CD8-positive, alpha-beta memory T cell (primary cell): ENCODE measurements around the gene GANAB. TPM values are rescaled to one million over a fixed set of nuclear protein-coding genes. Genes with fewer than 3 reads are reported as not detected.
A peak's percentile ranks its signal among the peaks of the same experiment; 100 is the strongest.
"Not testable (repeated sequence)": the region's sequence is repeated elsewhere in the genome, so short reads cannot be mapped to it uniquely, and the experiment has no call there.

Experiments
- CTCF ChIA-PET: fragments of 350-600 bp; sonication (Branson Sonifier 250); formaldehyde crosslinking; loops from one replicate; lab custom pipeline; 2021; ENCODE audit warnings: antibody characterized with exemption; lab: Charles Lee
- POLR2A ChIA-PET: fragments of 350-600 bp; sonication (Branson Sonifier 250); formaldehyde crosslinking; loops from one replicate; lab custom pipeline; 2021; ENCODE audit warnings: antibody characterized with exemption; lab: Charles Lee
- DNase-seq, 5 donors: peaks; one replicate each; pipeline versions ENCODE4 v3.0.0 to v3.0.0-alpha.2; 2020 to 2022; ENCODE audit warnings: mixed read lengths in 1 of 5
- H3K27ac ChIP-seq: one replicate; pipeline ENCODE4 v1.7.0; 2013; ENCODE audit warnings: low read depth, mild to moderate bottlenecking, low read length, moderate library complexity
- H3K27me3 ChIP-seq: 2 replicates; pipeline ENCODE4 v1.7.0; 2013; ENCODE audit warnings: low read length, mild to moderate bottlenecking; ENCODE audit not compliant: insufficient read depth, poor library complexity, severe bottlenecking
- H3K36me3 ChIP-seq: 2 replicates; pipeline ENCODE4 v1.7.0; 2013; ENCODE audit warnings: mild to moderate bottlenecking, low read length, moderate library complexity; ENCODE audit not compliant: insufficient read depth
- H3K4me1 ChIP-seq: 2 replicates; pipeline ENCODE4 v1.7.0; 2013; ENCODE audit warnings: mild to moderate bottlenecking, low read length, moderate library complexity; ENCODE audit not compliant: insufficient read depth
- H3K4me3 ChIP-seq: 2 replicates; pipeline ENCODE4 v1.7.0; 2013; ENCODE audit warnings: mild to moderate bottlenecking, low read length
- H3K9me3 ChIP-seq: 2 replicates; pipeline ENCODE4 v1.7.0; 2013; ENCODE audit warnings: mild to moderate bottlenecking, low read length
- H3K27ac Mint-ChIP-seq, 8 donors: one replicate each; pipeline ENCODE4 v1.8.0; 2020 to 2021; ENCODE audit warnings: mixed read lengths in 8 of 8, mild to moderate bottlenecking in 6 of 8, inconsistent platforms in 3 of 8, moderate library complexity in 3 of 8
- H3K27me3 Mint-ChIP-seq, 2 donors: one replicate each; pipeline ENCODE4 v1.8.0; 2020 to 2021; ENCODE audit warnings: mixed read lengths in 2 of 2, mild to moderate bottlenecking in 1 of 2, moderate library complexity in 1 of 2
- H3K36me3 Mint-ChIP-seq, 3 donors: one replicate each; pipeline ENCODE4 v1.8.0; 2020 to 2021; ENCODE audit warnings: mixed read lengths in 3 of 3, inconsistent platforms in 1 of 3, mild to moderate bottlenecking in 1 of 3
- H3K4me1 Mint-ChIP-seq, 3 donors: one replicate each; pipeline ENCODE4 v1.8.0; 2020 to 2021; ENCODE audit warnings: mixed read lengths in 3 of 3, inconsistent platforms in 1 of 3, mild to moderate bottlenecking in 1 of 3
- H3K4me3 Mint-ChIP-seq, 7 donors: one replicate each; pipeline ENCODE4 v1.8.0; 2020 to 2021; ENCODE audit warnings: mixed read lengths in 7 of 7, mild to moderate bottlenecking in 6 of 7, moderate library complexity in 4 of 7, inconsistent platforms in 2 of 7
- H3K9me3 Mint-ChIP-seq, 5 donors: one replicate each; pipeline ENCODE4 v1.8.0; 2020 to 2022; ENCODE audit warnings: mixed read lengths in 5 of 5, mild to moderate bottlenecking in 3 of 5, moderate library complexity in 2 of 5, inconsistent platforms in 1 of 5
- polyA plus RNA-seq: library from polyadenylated mRNA; unstranded; fragments of 300-500 nt; fragmentation: Illumina TruSeq; gene quantifications from one replicate; pipeline ENCODE4 v1.2.3, GENCODE V29; 2021
- total RNA-seq, 2 experiments: library from RNA; stranded (reverse); gene quantifications; one replicate each; pipeline ENCODE4 v1.2.3, GENCODE V29; 2021

GANAB gene
- total and polyA plus RNA-seq, 3 experiments from 2014 or later: 164 to 219 (median 213) TPM

- Histone ChIP-seq H3K36me3 (peaks cover 11% of the 10 kb centered on the region), H3K4me3 (peak overlapping the region; percentile 83), H3K27me3 (no peaks in the 10 kb centered on the region), H3K4me1 (peaks cover 15% of the 10 kb centered on the region), H3K27ac (peak overlapping the region; percentile 87), H3K9me3 (no peaks in the 10 kb centered on the region)
- Mint-ChIP-seq H3K4me3 (peak overlapping the region; percentile 85 to 95 (median 91)), H3K4me1 (peaks cover 15 to 29% (median 20%) of the 10 kb centered on the region in 3 donors), H3K27ac (peak overlapping the region; percentile 80 to 97 (median 86)), H3K9me3 (peaks cover 0 to 3% (median 0%) of the 10 kb centered on the region in 5 donors), H3K27me3 (peaks cover 0 to 7% of the 10 kb centered on the region in 2 donors), H3K36me3 (peaks cover 0 to 33% (median 3%) of the 10 kb centered on the region in 3 donors)
- ChIA-PET POLR2A (interaction anchor here (0.6 to 1.4 kb wide), 12 partner anchors 13 to 213 kb away, joined by 3 to 52 read pairs (median 4); partner anchors contain the start of genes B3GAT3, C11orf98, CSKMT and LBHD1), CTCF (interaction anchor here (1.0 to 3.6 kb wide), 6 partner anchors 12 to 227 kb away, joined by 3 to 27 read pairs (median 4); partner anchors contain the start of genes C11orf98, CSKMT and TUT1)
- DNase-seq: peak in 1 of 5 donors; percentile 65
These were observed 6.0 kb upstream of the GANAB start for GRCh38 chr11:62652161-62653006.

DNA sequence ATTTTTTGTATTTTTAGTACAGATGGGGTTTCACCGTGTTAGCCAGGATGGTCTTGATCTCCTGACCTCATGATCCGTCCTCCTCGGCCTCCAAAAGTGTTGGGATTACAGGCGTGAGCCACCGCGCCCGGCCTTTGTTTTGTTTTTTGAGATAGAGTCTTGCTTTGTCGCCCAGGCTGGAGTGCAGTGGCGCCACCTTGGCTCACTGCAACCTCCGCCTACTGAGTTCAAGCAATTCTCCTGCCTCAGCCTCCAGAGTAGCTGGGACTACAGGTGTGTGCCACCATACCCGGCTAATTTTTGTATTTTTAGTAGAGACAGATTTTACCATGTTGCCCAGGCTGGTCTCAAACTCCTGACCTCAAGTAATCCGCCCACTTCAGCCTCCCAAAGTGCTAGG lies 3.9 kb upstream of the GANAB start:
- not testable (repeated sequence) for H3K27me3 ChIP-seq, DNase-seq, H3K9me3 ChIP-seq, H3K27ac ChIP-seq, H3K27me3 Mint-ChIP-seq, H3K9me3 Mint-ChIP-seq, H3K4me3 ChIP-seq
- Mint-ChIP-seq H3K27ac (peak overlapping the region in 3 of 8 donors; percentile 50 to 83 (median 60)), H3K4me1 (peaks cover 25 to 43% (median 33%) of the 10 kb centered on the region in 3 donors), H3K36me3 (peaks cover 0 to 43% (median 3%) of the 10 kb centered on the region in 3 donors), H3K4me3 (peak overlapping the region in 2 of 7 donors; percentile 60 to 63)
- CTCF ChIA-PET: interaction anchor here (1.1 to 2.3 kb wide), 3 partner anchors 15 to 59 kb away, joined by 3 to 9 read pairs (median 3); partner anchors contain the start of genes C11orf98 and CSKMT
- H3K36me3 ChIP-seq: peaks cover 11% of the 10 kb centered on the region
- POLR2A ChIA-PET: interaction anchor here (1.0 to 1.7 kb wide), 2 partner anchors 14 to 59 kb away, joined by 5 to 7 read pairs; partner anchors contain the start of genes C11orf98, CSKMT and TUT1
- peaks cover 28% of the 10 kb centered on the region for H3K4me1 ChIP-seq

DNA sequence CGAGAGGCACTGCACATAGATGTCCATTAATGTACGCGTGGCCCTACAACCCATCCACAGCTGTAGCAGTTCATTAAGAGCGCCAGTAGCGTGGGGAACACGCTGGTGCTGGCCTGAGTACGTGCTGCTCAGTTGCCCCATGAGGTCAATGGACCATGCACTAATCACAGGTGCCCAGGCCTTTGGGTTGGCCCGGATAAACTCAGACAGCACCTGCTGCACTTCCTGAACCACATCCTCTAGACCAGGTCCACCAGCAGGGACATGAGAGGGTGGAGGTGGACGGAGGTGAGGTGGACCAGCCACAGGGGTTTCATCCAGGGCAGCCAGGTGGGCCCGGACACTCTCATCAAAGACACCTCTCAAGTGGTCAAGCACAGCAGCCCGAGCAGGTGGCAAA lies 3.1 kb upstream of the GANAB start:
- peak overlapping the region in 1 of 7 donors; percentile 60 for H3K4me3 Mint-ChIP-seq

GRCh38 chr11:62648967-62649364 lies 2.6 kb upstream of the GANAB start:
- Mint-ChIP-seq H3K36me3 (peaks cover 0 to 51% (median 3%) of the 10 kb centered on the region in 3 donors), H3K4me1 (peaks cover 31 to 51% (median 45%) of the 10 kb centered on the region in 3 donors)

More for the DNA sequence above, 3.1 kb upstream of the GANAB start:
- POLR2A ChIA-PET: interaction anchor here (1.0 to 2.1 kb wide), 3 partner anchors 15 to 22 kb away, joined by 3 to 10 read pairs (median 7); partner anchors contain the start of genes C11orf98, CSKMT and LBHD1
- no peak for DNase-seq
- no peaks in the 10 kb centered on the region for H3K9me3 ChIP-seq
- Mint-ChIP-seq H3K4me1 (peaks cover 29 to 50% (median 40%) of the 10 kb centered on the region in 3 donors), H3K9me3 (peaks cover 0 to 3% (median 0%) of the 10 kb centered on the region in 5 donors), H3K27me3 (peaks cover 0 to 7% of the 10 kb centered on the region in 2 donors), H3K27ac (peak overlapping the region in 3 of 8 donors; percentile 54 to 83 (median 58)), H3K36me3 (peaks cover 0 to 46% (median 3%) of the 10 kb centered on the region in 3 donors)
- H3K4me3 ChIP-seq: no peak overlapping the region
- H3K36me3 ChIP-seq: peaks cover 11% of the 10 kb centered on the region
- H3K27ac ChIP-seq: no peak overlapping the region
- CTCF ChIA-PET: interaction anchor here (1.1 to 2.3 kb wide), 6 partner anchors 13 to 225 kb away, joined by 3 to 11 read pairs (median 3); partner anchors contain the start of genes C11orf98, CSKMT and TUT1
- H3K4me1 ChIP-seq: peaks cover 33% of the 10 kb centered on the region
- H3K27me3 ChIP-seq: no peaks in the 10 kb centered on the region

DNA sequence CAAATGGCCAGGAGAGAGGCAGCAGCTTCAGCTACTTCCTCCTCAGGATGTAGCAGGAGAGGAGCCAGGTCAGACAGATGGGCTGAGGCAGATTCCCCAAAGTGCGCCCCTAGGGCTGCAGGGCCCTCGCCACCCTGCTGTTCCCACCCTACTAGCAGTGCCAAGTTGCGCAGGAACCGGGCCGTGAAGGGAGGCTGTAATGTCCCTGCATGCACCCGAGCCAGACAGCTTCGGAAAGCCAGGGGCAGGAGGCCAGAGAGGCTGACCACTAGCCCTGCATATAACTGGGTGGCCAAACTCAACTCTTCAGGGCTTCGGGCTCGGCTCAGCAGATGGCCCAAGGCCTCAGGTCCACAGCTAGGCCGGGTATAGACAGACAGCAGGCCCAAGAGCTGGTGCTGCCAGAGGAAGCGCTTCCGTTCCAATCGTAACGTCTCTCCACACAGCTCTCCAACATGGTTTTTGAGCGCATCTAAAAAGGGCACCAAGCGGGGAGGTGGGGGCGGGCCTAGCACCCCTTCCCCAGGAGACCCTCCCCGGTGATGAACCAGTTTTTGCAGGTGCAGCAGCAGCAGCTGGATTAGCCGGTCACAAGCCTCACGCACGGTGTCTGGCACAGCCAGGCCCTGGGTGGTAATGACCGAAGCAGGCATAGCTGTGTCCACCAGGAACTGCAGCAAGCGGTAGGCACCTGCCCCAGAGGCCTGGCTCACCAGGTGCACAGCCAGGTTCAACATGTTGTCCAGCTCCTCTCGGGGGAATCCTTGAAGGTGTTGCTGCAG lies 2.0 kb upstream of the GANAB start:
- no peak for DNase-seq
- peaks cover 11% of the 10 kb centered on the region for H3K36me3 ChIP-seq
- POLR2A ChIA-PET: interaction anchor here (1.0 to 2.1 kb wide), 2 partner anchors 17 to 24 kb away, joined by 3 to 10 read pairs; partner anchors contain the start of genes C11orf98, CSKMT and LBHD1
- Mint-ChIP-seq H3K4me1 (peaks cover 28 to 48% (median 41%) of the 10 kb centered on the region in 3 donors), H3K27me3 (peaks cover 0 to 1% of the 10 kb centered on the region in 2 donors), H3K4me3 (no peak overlapping the region), H3K9me3 (no peaks in the 10 kb centered on the region), H3K27ac (peak overlapping the region in 1 of 8 donors; percentile 83), H3K36me3 (peaks cover 0 to 49% (median 3%) of the 10 kb centered on the region in 3 donors)
- no peak overlapping the region for H3K4me3 ChIP-seq
- no peak overlapping the region for H3K27ac ChIP-seq
- CTCF ChIA-PET: interaction anchor here (0.6 to 2.3 kb wide), 6 partner anchors 16 to 287 kb away, joined by 3 to 11 read pairs (median 5); partner anchors contain the start of genes C11orf98, CSKMT, MTA2 and TUT1
- H3K9me3 ChIP-seq: no peaks in the 10 kb centered on the region
- H3K4me1 ChIP-seq: peaks cover 33% of the 10 kb centered on the region
- no peaks in the 10 kb centered on the region for H3K27me3 ChIP-seq

More at GRCh38 chr11:62648967-62649364, 2.6 kb upstream of the GANAB start:
- Mint-ChIP-seq H3K27ac (peak overlapping the region in 3 of 8 donors; percentile 29 to 83 (median 43)), H3K4me3 (peak overlapping the region in 1 of 7 donors; percentile 60), H3K27me3 (peaks cover 0 to 4% of the 10 kb centered on the region in 2 donors), H3K9me3 (peaks cover 0 to 3% (median 0%) of the 10 kb centered on the region in 5 donors)
- no peaks in the 10 kb centered on the region for H3K27me3 ChIP-seq
- no peak overlapping the region for H3K4me3 ChIP-seq
- no peaks in the 10 kb centered on the region for H3K9me3 ChIP-seq
- no peak overlapping the region for H3K27ac ChIP-seq
- no peak for DNase-seq
- ChIA-PET POLR2A (interaction anchor here (1.0 to 2.1 kb wide), 2 partner anchors 16 to 23 kb away, joined by 3 to 10 read pairs; partner anchors contain the start of genes C11orf98, CSKMT and LBHD1), CTCF (interaction anchor here (1.1 to 2.3 kb wide), 6 partner anchors 14 to 224 kb away, joined by 3 to 11 read pairs (median 5); partner anchors contain the start of genes C11orf98, CSKMT, MTA2 and TUT1)
- H3K4me1 ChIP-seq: peaks cover 33% of the 10 kb centered on the region
- peaks cover 11% of the 10 kb centered on the region for H3K36me3 ChIP-seq

DNA sequence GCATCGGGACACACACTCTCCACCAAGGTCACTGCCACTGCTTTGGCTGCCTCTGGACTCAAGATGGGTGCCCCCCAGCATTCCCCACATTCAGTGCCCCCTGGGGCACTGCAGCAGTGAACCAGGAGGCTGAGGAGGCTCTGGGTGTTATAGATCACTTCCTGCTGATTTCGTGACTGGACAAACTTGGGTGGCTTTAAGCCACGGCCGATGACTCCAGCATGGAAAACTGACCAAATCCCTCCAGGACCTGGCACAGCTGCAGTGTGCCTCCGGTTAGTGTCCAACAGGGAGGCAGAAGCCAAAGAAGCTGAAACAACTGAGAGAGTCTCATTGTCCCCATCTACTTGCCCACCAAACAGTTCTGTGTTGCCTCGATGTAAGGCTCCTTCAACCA lies 1.2 kb upstream of the GANAB start:
- Histone ChIP-seq H3K27ac (no peak overlapping the region), H3K27me3 (no peaks in the 10 kb centered on the region), H3K36me3 (peaks cover 13% of the 10 kb centered on the region), H3K9me3 (no peaks in the 10 kb centered on the region), H3K4me1 (peaks cover 32% of the 10 kb centered on the region), H3K4me3 (no peak overlapping the region)
- Mint-ChIP-seq H3K9me3 (no peaks in the 10 kb centered on the region), H3K4me1 (peaks cover 24 to 48% (median 37%) of the 10 kb centered on the region in 3 donors), H3K27me3 (no peaks in the 10 kb centered on the region), H3K4me3 (no peak overlapping the region), H3K27ac (no peak overlapping the region), H3K36me3 (peaks cover 0 to 49% (median 3%) of the 10 kb centered on the region in 3 donors)
- CTCF ChIA-PET: interaction anchor here (0.7 to 2.1 kb wide), 4 partner anchors 17 to 56 kb away, joined by 3 to 11 read pairs (median 5); partner anchors contain the start of genes LBHD1, TUT1 and UQCC3
- POLR2A ChIA-PET: interaction anchor here (1.1 to 2.5 kb wide), 4 partner anchors 18 to 107 kb away, joined by 3 to 17 read pairs (median 13); partner anchors contain the start of genes B3GAT3, C11orf98, CSKMT and TUT1
- DNase-seq: no peak
